ENCODE results near the gene ERO1A. TPM values are rescaled to one million over a fixed set of nuclear protein-coding genes. Genes with fewer than 3 reads are reported as not detected.

ERO1A gene
- total RNA-seq, 1 donor from 2014 or later = 94.5 TPM

GRCh38 chr14:52596861-52597260 is 98.5 kb downstream of the ERO1A start:
- TF ChIP-seq, protein P1, sequence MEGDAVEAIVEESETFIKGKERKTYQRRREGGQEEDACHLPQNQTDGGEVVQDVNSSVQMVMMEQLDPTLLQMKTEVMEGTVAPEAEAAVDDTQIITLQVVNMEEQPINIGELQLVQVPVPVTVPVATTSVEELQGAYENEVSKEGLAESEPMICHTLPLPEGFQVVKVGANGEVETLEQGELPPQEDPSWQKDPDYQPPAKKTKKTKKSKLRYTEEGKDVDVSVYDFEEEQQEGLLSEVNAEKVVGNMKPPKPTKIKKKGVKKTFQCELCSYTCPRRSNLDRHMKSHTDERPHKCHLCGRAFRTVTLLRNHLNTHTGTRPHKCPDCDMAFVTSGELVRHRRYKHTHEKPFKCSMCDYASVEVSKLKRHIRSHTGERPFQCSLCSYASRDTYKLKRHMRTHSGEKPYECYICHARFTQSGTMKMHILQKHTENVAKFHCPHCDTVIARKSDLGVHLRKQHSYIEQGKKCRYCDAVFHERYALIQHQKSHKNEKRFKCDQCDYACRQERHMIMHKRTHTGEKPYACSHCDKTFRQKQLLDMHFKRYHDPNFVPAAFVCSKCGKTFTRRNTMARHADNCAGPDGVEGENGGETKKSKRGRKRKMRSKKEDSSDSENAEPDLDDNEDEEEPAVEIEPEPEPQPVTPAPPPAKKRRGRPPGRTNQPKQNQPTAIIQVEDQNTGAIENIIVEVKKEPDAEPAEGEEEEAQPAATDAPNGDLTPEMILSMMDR (IDR thresholded peaks at IDR 0.05; ENCODE audit: insufficient read depth, low read length, poor library complexity, severe bottlenecking) = no peak
- Histone ChIP-seq H3K27me3 (ENCODE audit: control insufficient read depth, insufficient read depth, low read length) (no peaks in the 10 kb centered on the region), H3K36me3 (ENCODE audit: control insufficient read depth, insufficient read depth, low read length) (no peaks in the 10 kb centered on the region), H3K4me3 (ENCODE audit: low read depth, low read length) (no peak overlapping the region)
- DNase-seq (ENCODE audit: low read depth) = no peak

DNA sequence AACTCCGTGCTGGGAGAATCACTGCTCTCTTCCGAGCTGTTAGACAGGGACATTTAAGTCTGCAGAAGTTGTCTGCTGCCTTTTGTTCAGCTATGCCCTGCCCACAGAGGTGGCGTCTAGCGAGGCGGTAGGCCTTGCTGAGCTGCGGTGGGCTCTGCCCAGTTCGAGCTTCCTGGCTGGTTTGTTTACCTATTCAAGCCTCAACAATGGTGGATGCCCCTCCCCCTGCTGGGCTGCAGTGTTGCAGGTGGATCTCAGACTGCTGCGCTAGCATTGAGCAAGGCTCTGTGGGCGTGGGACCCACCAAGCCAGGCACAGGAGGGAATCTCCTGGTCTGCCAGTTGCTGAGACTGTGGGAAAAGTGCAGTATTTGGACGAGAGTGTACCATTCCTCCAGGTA is 99.0 kb downstream of the ERO1A start:
- DNase-seq (ENCODE audit: low read depth) = no peak
- H3K27me3 ChIP-seq (ENCODE audit: control insufficient read depth, insufficient read depth, low read length) = no peaks in the 10 kb centered on the region
- no peaks in the 10 kb centered on the region for H3K36me3 ChIP-seq (ENCODE audit: control insufficient read depth, insufficient read depth, low read length)
- TF ChIP-seq, protein P1 (IDR thresholded peaks at IDR 0.05; ENCODE audit: insufficient read depth, low read length, poor library complexity, severe bottlenecking) = no peak
- no peak overlapping the region for H3K4me3 ChIP-seq (ENCODE audit: low read depth, low read length)

DNA sequence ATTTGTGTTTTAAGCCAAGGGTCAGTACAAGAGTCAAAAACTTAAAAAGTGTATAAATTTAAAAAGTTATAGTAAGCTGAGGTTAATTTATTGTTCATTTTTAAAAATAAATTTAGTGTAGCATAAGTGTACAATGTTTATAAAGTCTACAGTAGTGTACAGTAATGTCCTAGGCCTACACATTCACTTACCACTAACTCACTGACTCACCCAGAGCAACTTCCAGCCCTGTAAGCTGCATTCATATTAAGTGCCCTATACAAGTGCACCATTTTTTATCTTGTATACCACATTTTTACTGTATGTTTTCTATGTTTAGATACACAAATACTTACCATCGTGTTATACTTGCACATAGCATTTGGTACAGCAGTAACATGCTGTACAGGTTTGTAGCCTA is 105.0 kb downstream of the ERO1A start:
- H3K36me3 ChIP-seq (ENCODE audit: control insufficient read depth, insufficient read depth, low read length) = no peaks in the 10 kb centered on the region
- no peaks in the 10 kb centered on the region for H3K27me3 ChIP-seq (ENCODE audit: control insufficient read depth, insufficient read depth, low read length)
- H3K4me3 ChIP-seq (ENCODE audit: low read depth, low read length) = no peak overlapping the region
- DNase-seq (ENCODE audit: low read depth) = no peak
- TF ChIP-seq, protein P1 (IDR thresholded peaks at IDR 0.05; ENCODE audit: insufficient read depth, low read length, poor library complexity, severe bottlenecking) = no peak

Other genes with a start within 250 kb of the ERO1A start
- gene TXNDC16, start 143.1 kb downstream of the ERO1A start, total RNA-seq = 2.1 and 3.2 TPM in 2 replicates
- gene GPR137C, start 142.7 kb downstream of the ERO1A start, total RNA-seq = 0.46 and 1.3 TPM in 2 replicates
- gene PSMC6, start 11.6 kb upstream of the ERO1A start, total RNA-seq = 61.1 and 98.2 TPM in 2 replicates
- gene STYX, start 34.6 kb upstream of the ERO1A start, total RNA-seq = 11.8 and 12.6 TPM in 2 replicates
- gene GNPNAT1, start 96.0 kb upstream of the ERO1A start, total RNA-seq = 38.0 and 41.3 TPM in 2 replicates

Data from kidney epithelial cell (primary cell).